Measurements from ENCODE around the gene OLFM3.

DNA sequence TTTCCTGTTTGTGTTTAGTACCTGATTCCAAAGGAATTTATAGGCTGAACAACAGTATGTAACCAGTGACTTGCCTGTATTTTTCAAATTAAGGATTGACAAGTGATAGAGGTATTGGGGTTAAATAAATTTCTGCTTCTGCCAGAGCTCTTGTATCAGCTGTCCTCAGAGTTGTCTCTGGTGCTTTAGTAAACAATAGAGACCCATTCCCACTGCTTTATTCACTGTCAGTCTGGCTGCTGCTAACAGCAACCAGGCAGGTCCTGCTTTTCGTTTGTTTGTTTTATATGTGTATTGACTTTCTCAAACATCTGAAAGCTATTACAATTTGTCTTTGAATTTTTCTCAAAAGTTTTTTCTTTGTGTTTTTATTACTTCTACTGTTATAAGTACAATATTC is 76.1 kb downstream of the OLFM3 start:
- TF ChIP-seq CTCF (IDR thresholded peaks at IDR 0.05), result no peak
- TF ChIP-seq POLR2A (IDR thresholded peaks at IDR 0.05), result no peak
- no peak for TF ChIP-seq EP300 (IDR thresholded peaks at IDR 0.05)
